ENCODE measurements around the gene CSNK1D. TPM values are rescaled to one million over a fixed set of nuclear protein-coding genes. Genes with fewer than 3 reads are reported as not detected.
A peak's percentile ranks its signal among the peaks of the same experiment; 100 is the strongest.

The CSNK1D gene
- total RNA-seq, 1 donor: 50.3 TPM

DNA sequence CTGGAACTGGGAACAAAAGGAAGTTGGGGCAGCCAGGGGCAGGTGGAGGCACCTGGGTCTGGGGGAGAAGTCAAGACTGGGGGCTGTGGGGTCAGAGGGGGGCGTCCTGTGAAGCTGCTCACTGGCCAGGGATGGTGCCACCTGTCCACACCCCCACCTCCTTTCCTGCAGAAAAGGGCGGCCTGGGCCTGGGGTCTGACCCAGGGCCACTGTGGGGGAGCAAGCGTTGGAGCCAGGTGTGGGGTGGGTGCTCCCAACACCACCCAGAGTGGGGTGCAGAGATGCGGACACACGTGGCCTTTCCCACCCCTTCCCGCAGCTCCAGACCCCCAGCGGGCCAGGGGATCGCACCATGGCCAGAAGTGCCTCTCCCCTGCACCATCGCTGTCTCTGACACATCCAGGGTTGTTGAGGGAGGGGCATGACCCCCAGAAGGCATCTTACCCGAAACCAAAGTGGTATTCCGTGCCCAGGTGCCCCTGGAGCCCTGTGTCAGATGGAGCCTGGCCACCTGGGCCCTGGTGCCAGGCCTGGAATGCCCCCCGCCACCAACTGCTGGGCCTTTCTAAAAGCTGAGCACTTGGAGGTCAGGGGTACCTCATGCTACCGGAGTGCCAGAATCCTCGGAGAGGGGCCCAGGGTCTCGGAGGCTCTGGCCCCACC is 47.2 kb downstream of the CSNK1D start:
- H3K36me3 ChIP-seq (ENCODE audit: insufficient read depth, low read length): no peaks in the 10 kb centered on the region
- H4K20me1 ChIP-seq (ENCODE audit: insufficient read depth, low read length): peaks cover 17% of the 10 kb centered on the region
- H3K4me2 ChIP-seq (ENCODE audit: insufficient read depth, low read length): no peak overlapping the region
- peaks cover 24% of the 10 kb centered on the region for H3K79me2 ChIP-seq (ENCODE audit: insufficient read depth, low read length)
- H3K4me3 ChIP-seq (ENCODE audit: insufficient read depth, low read length): no peak overlapping the region
- H3K4me1 ChIP-seq (ENCODE audit: insufficient read depth, low read length): no peaks in the 10 kb centered on the region
- H2AFZ ChIP-seq (ENCODE audit: low read length): no peak overlapping the region
- no peaks in the 10 kb centered on the region for H3K9me3 ChIP-seq (ENCODE audit: low read depth, low read length)
- no peak overlapping the region for H3K27ac ChIP-seq (ENCODE audit: low read depth, low read length)
- no peaks in the 10 kb centered on the region for H3K27me3 ChIP-seq (ENCODE audit: insufficient read depth, low read length)
- TF ChIP-seq CTCF (IDR thresholded peaks at IDR 0.05; ENCODE audit: extremely low read depth, low read depth, low read length): no peak
- DNase-seq (ENCODE audit: insufficient read length, low spot score, missing footprints): peak; percentile 47

- no peaks in the 10 kb centered on the region for H3K9me3 ChIP-seq (ENCODE audit: low read depth, low read length)
- TF ChIP-seq CTCF (IDR thresholded peaks at IDR 0.05; ENCODE audit: extremely low read depth, low read depth, low read length): no peak
- no peak overlapping the region for H3K4me3 ChIP-seq (ENCODE audit: insufficient read depth, low read length)
- H3K27ac ChIP-seq (ENCODE audit: low read depth, low read length): no peak overlapping the region
- H3K36me3 ChIP-seq (ENCODE audit: insufficient read depth, low read length): no peaks in the 10 kb centered on the region
- no peak overlapping the region for H2AFZ ChIP-seq (ENCODE audit: low read length)
- peaks cover 12% of the 10 kb centered on the region for H4K20me1 ChIP-seq (ENCODE audit: insufficient read depth, low read length)
- peaks cover 16% of the 10 kb centered on the region for H3K79me2 ChIP-seq (ENCODE audit: insufficient read depth, low read length)
- H3K4me1 ChIP-seq (ENCODE audit: insufficient read depth, low read length): no peaks in the 10 kb centered on the region
- DNase-seq (ENCODE audit: insufficient read length, low spot score, missing footprints): peak; percentile 91
- no peak overlapping the region for H3K4me2 ChIP-seq (ENCODE audit: insufficient read depth, low read length)
- H3K27me3 ChIP-seq (ENCODE audit: insufficient read depth, low read length): no peaks in the 10 kb centered on the region
These were observed 48.0 kb downstream of the CSNK1D start for GRCh38 chr17:82225368-82226029.

DNA sequence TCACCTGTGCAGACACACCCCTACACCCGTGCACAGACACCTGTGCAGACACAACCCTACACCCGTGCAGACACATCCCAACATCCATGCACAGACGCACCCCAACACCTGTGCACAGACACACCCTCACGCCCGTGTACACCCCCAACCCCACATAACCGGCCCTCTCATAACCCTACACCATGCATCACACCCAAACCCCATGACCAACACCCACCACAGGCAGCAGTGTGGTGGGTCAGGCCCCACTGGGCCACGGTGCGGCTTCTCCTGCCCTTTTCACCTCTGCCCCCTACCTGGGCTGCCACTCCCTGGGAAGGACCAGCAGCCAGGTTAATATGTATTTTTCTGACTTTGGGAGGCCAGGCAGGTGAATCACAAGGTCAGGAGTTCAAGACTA is 48.8 kb downstream of the CSNK1D start:
- Histone ChIP-seq H3K27me3 (ENCODE audit: insufficient read depth, low read length) (no peaks in the 10 kb centered on the region), H4K20me1 (ENCODE audit: insufficient read depth, low read length) (peaks cover 4% of the 10 kb centered on the region), H3K36me3 (ENCODE audit: insufficient read depth, low read length) (no peaks in the 10 kb centered on the region), H3K79me2 (ENCODE audit: insufficient read depth, low read length) (peaks cover 8% of the 10 kb centered on the region), H3K4me3 (ENCODE audit: insufficient read depth, low read length) (no peak overlapping the region), H3K4me2 (ENCODE audit: insufficient read depth, low read length) (no peak overlapping the region), H2AFZ (ENCODE audit: low read length) (no peak overlapping the region), H3K27ac (ENCODE audit: low read depth, low read length) (no peak overlapping the region), H3K9me3 (ENCODE audit: low read depth, low read length) (no peaks in the 10 kb centered on the region), H3K4me1 (ENCODE audit: insufficient read depth, low read length) (no peaks in the 10 kb centered on the region)
- TF ChIP-seq CTCF (IDR thresholded peaks at IDR 0.05; ENCODE audit: extremely low read depth, low read depth, low read length): no peak
- peak; percentile 43 for DNase-seq (ENCODE audit: insufficient read length, low spot score, missing footprints)

GRCh38 chr17:82223517-82223916 is 50.0 kb downstream of the CSNK1D start:
- no peak overlapping the region for H2AFZ ChIP-seq (ENCODE audit: low read length)
- no peaks in the 10 kb centered on the region for H3K79me2 ChIP-seq (ENCODE audit: insufficient read depth, low read length)
- no peaks in the 10 kb centered on the region for H4K20me1 ChIP-seq (ENCODE audit: insufficient read depth, low read length)
- H3K27ac ChIP-seq (ENCODE audit: low read depth, low read length): no peak overlapping the region
- H3K4me2 ChIP-seq (ENCODE audit: insufficient read depth, low read length): no peak overlapping the region
- DNase-seq (ENCODE audit: insufficient read length, low spot score, missing footprints): peak; percentile 73
- H3K4me3 ChIP-seq (ENCODE audit: insufficient read depth, low read length): no peak overlapping the region
- no peaks in the 10 kb centered on the region for H3K36me3 ChIP-seq (ENCODE audit: insufficient read depth, low read length)
- no peaks in the 10 kb centered on the region for H3K9me3 ChIP-seq (ENCODE audit: low read depth, low read length)
- H3K27me3 ChIP-seq (ENCODE audit: insufficient read depth, low read length): no peaks in the 10 kb centered on the region
- no peaks in the 10 kb centered on the region for H3K4me1 ChIP-seq (ENCODE audit: insufficient read depth, low read length)
- no peak for TF ChIP-seq CTCF (IDR thresholded peaks at IDR 0.05; ENCODE audit: extremely low read depth, low read depth, low read length)

Data from osteoblast (primary cell).